Peyer's patch (tissue), 4 donors: Measurements from ENCODE around the gene FOXD4L3.
"Not testable (repeated sequence)": the region's sequence is repeated elsewhere in the genome, so short reads cannot be mapped to it uniquely, and the experiment has no call there.

Experiments
- POLR2A ChIP-seq, 2 donors: fragments of 450-650 bp; IDR thresholded peaks; one replicate each; pipeline ENCODE4 v1.5.1; 2017; ENCODE audit warnings: antibody characterized with exemption in 2 of 2, mild to moderate bottlenecking in 2 of 2, moderate library complexity in 2 of 2
- TF ChIP-seq, protein P1 (sequence below), 6 experiments: fragments of 450-650 bp in 4 of 6; fragments of 200-600 bp in 2 of 6; sonication (generic) in 1 of 6; IDR thresholded peaks; one replicate each; pipeline ENCODE4 v1.5.1; 2017 to 2019; ENCODE audit warnings: antibody characterized with exemption in 6 of 6, mild to moderate bottlenecking in 3 of 6, moderate library complexity in 1 of 6

DNA sequence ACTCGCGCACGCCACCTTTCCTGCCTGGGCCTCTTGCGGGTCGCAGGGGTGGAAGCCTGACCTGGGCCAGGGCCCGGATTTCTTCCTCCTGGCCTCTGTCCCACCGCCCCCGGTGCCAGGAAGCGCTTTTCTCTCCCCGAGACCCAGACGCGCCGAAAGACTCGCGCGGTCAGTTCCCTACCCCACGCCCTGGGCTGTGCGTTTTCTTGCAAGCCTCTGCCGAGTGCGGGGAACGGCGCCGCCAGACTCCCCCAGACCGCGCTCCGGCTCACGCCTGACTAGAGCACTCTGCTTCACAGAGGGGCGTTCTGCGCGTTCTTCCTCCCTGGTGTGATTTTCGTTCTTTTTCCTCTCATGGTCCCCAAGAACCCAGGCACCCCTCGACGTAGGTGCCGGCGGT is 4.5 kb downstream of the FOXD4L3 start:
- TF ChIP-seq, protein P1, sequence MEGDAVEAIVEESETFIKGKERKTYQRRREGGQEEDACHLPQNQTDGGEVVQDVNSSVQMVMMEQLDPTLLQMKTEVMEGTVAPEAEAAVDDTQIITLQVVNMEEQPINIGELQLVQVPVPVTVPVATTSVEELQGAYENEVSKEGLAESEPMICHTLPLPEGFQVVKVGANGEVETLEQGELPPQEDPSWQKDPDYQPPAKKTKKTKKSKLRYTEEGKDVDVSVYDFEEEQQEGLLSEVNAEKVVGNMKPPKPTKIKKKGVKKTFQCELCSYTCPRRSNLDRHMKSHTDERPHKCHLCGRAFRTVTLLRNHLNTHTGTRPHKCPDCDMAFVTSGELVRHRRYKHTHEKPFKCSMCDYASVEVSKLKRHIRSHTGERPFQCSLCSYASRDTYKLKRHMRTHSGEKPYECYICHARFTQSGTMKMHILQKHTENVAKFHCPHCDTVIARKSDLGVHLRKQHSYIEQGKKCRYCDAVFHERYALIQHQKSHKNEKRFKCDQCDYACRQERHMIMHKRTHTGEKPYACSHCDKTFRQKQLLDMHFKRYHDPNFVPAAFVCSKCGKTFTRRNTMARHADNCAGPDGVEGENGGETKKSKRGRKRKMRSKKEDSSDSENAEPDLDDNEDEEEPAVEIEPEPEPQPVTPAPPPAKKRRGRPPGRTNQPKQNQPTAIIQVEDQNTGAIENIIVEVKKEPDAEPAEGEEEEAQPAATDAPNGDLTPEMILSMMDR (IDR thresholded peaks at IDR 0.05), result not testable (repeated sequence)
- TF ChIP-seq POLR2A (IDR thresholded peaks at IDR 0.05), result not testable (repeated sequence)
